ENCODE results near the gene TLE3. TPM values are rescaled to one million over a fixed set of nuclear protein-coding genes. Genes with fewer than 3 reads are reported as not detected.

TLE3 gene
- total RNA-seq, 1 donor from 2014 or later, result 32.6 TPM

- intact Hi-C loops (cut with DNase I), result loop anchor here (5.0 to 10.0 kb wide), 3 partner anchors 160 to 515 kb away; no protein-coding TSS in a partner anchor
- DNase-seq (ENCODE audit: low spot score), result peak; percentile 27
These were observed 5.8 kb downstream of the TLE3 start for GRCh38 chr15:70091726-70092463.

GRCh38 chr15:70090436-70091296 is 7.1 kb downstream of the TLE3 start:
- intact Hi-C loops (cut with DNase I), result loop anchor here (5.0 to 10.0 kb wide), 3 partner anchors 158 to 513 kb away; no protein-coding TSS in a partner anchor
- no peak for DNase-seq (ENCODE audit: low spot score)

- intact Hi-C loops (cut with DNase I), result no loop called here
- DNase-seq (ENCODE audit: low spot score), result no peak
These were observed 8.1 kb downstream of the TLE3 start for GRCh38 chr15:70089692-70089971.

GRCh38 chr15:70088887-70089691 is 8.6 kb downstream of the TLE3 start:
- intact Hi-C loops (cut with DNase I), result no loop called here

GRCh38 chr15:70088455-70088854 is 9.3 kb downstream of the TLE3 start:
- no peak for DNase-seq (ENCODE audit: low spot score)
- intact Hi-C loops (cut with DNase I), result no loop called here

More at GRCh38 chr15:70088887-70089691, 8.6 kb downstream of the TLE3 start:
- DNase-seq (ENCODE audit: low spot score), result peak; percentile 78

- intact Hi-C loops (cut with DNase I), result no loop called here
- no peak for DNase-seq (ENCODE audit: low spot score)
These were observed 9.9 kb downstream of the TLE3 start for GRCh38 chr15:70087708-70088352.

- DNase-seq (ENCODE audit: low spot score), result no peak
- intact Hi-C loops (cut with DNase I), result no loop called here
These were observed 11.1 kb downstream of the TLE3 start for GRCh38 chr15:70086636-70087035.

- no peak for DNase-seq (ENCODE audit: low spot score)
- intact Hi-C loops (cut with DNase I), result no loop called here
These were observed 13.3 kb downstream of the TLE3 start for GRCh38 chr15:70084461-70084860.

- intact Hi-C loops (cut with DNase I), result no loop called here
- DNase-seq (ENCODE audit: low spot score), result no peak
These were observed 13.8 kb downstream of the TLE3 start for GRCh38 chr15:70083946-70084345.

GRCh38 chr15:70083418-70083817 is 14.3 kb downstream of the TLE3 start:
- intact Hi-C loops (cut with DNase I), result no loop called here
- DNase-seq (ENCODE audit: low spot score), result no peak

GRCh38 chr15:70082281-70082900 is 15.3 kb downstream of the TLE3 start:
- intact Hi-C loops (cut with DNase I), result no loop called here
- DNase-seq (ENCODE audit: low spot score), result no peak

- intact Hi-C loops (cut with DNase I), result no loop called here
- no peak for DNase-seq (ENCODE audit: low spot score)
These were observed 16.1 kb downstream of the TLE3 start for GRCh38 chr15:70081612-70082011.

GRCh38 chr15:70080347-70080746 is 17.4 kb downstream of the TLE3 start:
- no peak for DNase-seq (ENCODE audit: low spot score)
- intact Hi-C loops (cut with DNase I), result no loop called here

- no peak for DNase-seq (ENCODE audit: low spot score)
- intact Hi-C loops (cut with DNase I), result no loop called here
These were observed 17.8 kb downstream of the TLE3 start for GRCh38 chr15:70079888-70080287.

- intact Hi-C loops (cut with DNase I), result no loop called here
- no peak for DNase-seq (ENCODE audit: low spot score)
These were observed 18.9 kb downstream of the TLE3 start for GRCh38 chr15:70078578-70079417.

- no peak for DNase-seq (ENCODE audit: low spot score)
- intact Hi-C loops (cut with DNase I), result no loop called here
These were observed 20.2 kb downstream of the TLE3 start for GRCh38 chr15:70077188-70078147.

GRCh38 chr15:70074380-70074779 is 23.3 kb downstream of the TLE3 start:
- no peak for DNase-seq (ENCODE audit: low spot score)
- intact Hi-C loops (cut with DNase I), result no loop called here
